HG02642 (cell line): ENCODE measurements around the gene PNMA8B.

Experiments used
- ATAC-seq: cut with Tn5 transposase; IDR thresholded peaks from one replicate; pipeline ENCODE4 v1.9.1; 2021; ENCODE audit warnings: mild to moderate bottlenecking; ENCODE audit not compliant: unreplicated experiment, poor library complexity

PNMA8B gene

GRCh38 chr19:46488551-46488950 lies 7.1 kb downstream of the PNMA8B start:
- ATAC-seq: no peak

- no peak for ATAC-seq
Measured at GRCh38 chr19:46487802-46488445, 7.7 kb downstream of the PNMA8B start.

GRCh38 chr19:46487178-46487801 lies 8.4 kb downstream of the PNMA8B start:
- ATAC-seq: no peak

GRCh38 chr19:46486358-46486757 lies 9.3 kb downstream of the PNMA8B start:
- no peak for ATAC-seq

- ATAC-seq: no peak
Measured at GRCh38 chr19:46484656-46485055, 11.0 kb downstream of the PNMA8B start.

GRCh38 chr19:46482631-46483030 lies 13.0 kb downstream of the PNMA8B start:
- ATAC-seq: no peak

- ATAC-seq: no peak
Measured at GRCh38 chr19:46481947-46482346, 13.7 kb downstream of the PNMA8B start.

- no peak for ATAC-seq
Measured at GRCh38 chr19:46481223-46481848, 14.3 kb downstream of the PNMA8B start.

- ATAC-seq: no peak
Measured at GRCh38 chr19:46480415-46480814, 15.3 kb downstream of the PNMA8B start.

- ATAC-seq: no peak
Measured at GRCh38 chr19:46478356-46478986, 17.2 kb downstream of the PNMA8B start.

- no peak for ATAC-seq
Measured at GRCh38 chr19:46475986-46476385, 19.7 kb downstream of the PNMA8B start.

- ATAC-seq: no peak
Measured at GRCh38 chr19:46474211-46474610, 21.5 kb downstream of the PNMA8B start.

GRCh38 chr19:46472592-46472991 lies 23.1 kb downstream of the PNMA8B start:
- ATAC-seq: no peak

GRCh38 chr19:46471811-46472543 lies 23.7 kb downstream of the PNMA8B start:
- ATAC-seq: no peak

- ATAC-seq: no peak
Measured at GRCh38 chr19:46471116-46471733, 24.4 kb downstream of the PNMA8B start, which contains the start of gene PNMA8A. Gene PNMA8A (minus strand): TSS chr19:46471563. CDS start chr19:46471035, 528 bp downstream.

- ATAC-seq: no peak
Measured at GRCh38 chr19:46470376-46470775, 25.3 kb downstream of the PNMA8B start.

- ATAC-seq: no peak
Measured at GRCh38 chr19:46469541-46470185, 26.0 kb downstream of the PNMA8B start.

GRCh38 chr19:46466536-46467196 lies 29.0 kb downstream of the PNMA8B start:
- ATAC-seq: no peak

GRCh38 chr19:46463516-46463915 lies 32.2 kb downstream of the PNMA8B start:
- no peak for ATAC-seq
